Astrocyte (in vitro differentiated cells and primary cell): ENCODE measurements around the gene ZNF775.

Experiments used
- CTCF ChIP-seq: IDR thresholded peaks from 2 replicates; pipeline ENCODE4 v1.5.1; 2011; ENCODE audit warnings: low read depth, mild to moderate bottlenecking, inconsistent platforms, low read length, moderate library complexity; ENCODE audit not compliant: insufficient read depth
- EZH2 ChIP-seq: IDR thresholded peaks from 2 replicates; pipeline ENCODE4 v1.6.1; 2012; ENCODE audit warnings: mild to moderate bottlenecking, low read length, inconsistent platforms; ENCODE audit not compliant: insufficient read depth

GRCh38 chr7:150381785-150382122, 2.6 kb downstream of the ZNF775 start:
- TF ChIP-seq CTCF (no peak), EZH2 (no peak)
